Tibial nerve (tissue), 4 donors: ENCODE measurements around the gene TPM3. TPM values are rescaled to one million over a fixed set of nuclear protein-coding genes. Genes with fewer than 3 reads are reported as not detected.
A peak's percentile ranks its signal among the peaks of the same experiment; 100 is the strongest.

ENCODE experiments used
- DNase-seq, 2 donors: peaks; one replicate each; pipeline ENCODE4 v3.0.0-alpha.2; 2019; ENCODE audit warnings: low spot score in 2 of 2
- H3K27ac ChIP-seq, 4 donors: fragments of 200-600 bp; sonication (generic) in 3 of 4; one replicate each; pipeline ENCODE4 v1.5.1; 2017 to 2019; ENCODE audit warnings: mild to moderate bottlenecking in 1 of 4
- H3K27me3 ChIP-seq, 2 donors: fragments of 200-600 bp; sonication (generic) in 1 of 2; one replicate each; pipeline versions ENCODE4 v1.5.1 to v1.6.0; 2017 to 2019
- H3K36me3 ChIP-seq, 3 donors: fragments of 200-600 bp; sonication (generic); one replicate each; pipeline ENCODE4 v1.5.1; 2018 to 2019
- H3K4me1 ChIP-seq, 4 donors: fragments of 200-600 bp; sonication (generic) in 3 of 4; one replicate each; pipeline ENCODE4 v1.5.1; 2017 to 2019
- H3K4me3 ChIP-seq, 4 donors: fragments of 200-600 bp; sonication (generic) in 3 of 4; one replicate each; pipeline ENCODE4 v1.5.1; 2017 to 2019; ENCODE audit warnings: mild to moderate bottlenecking in 1 of 4, moderate library complexity in 1 of 4
- H3K9me3 ChIP-seq, 4 donors: fragments of 200-600 bp; sonication (generic) in 3 of 4; one replicate each; pipeline ENCODE4 v1.5.1; 2017 to 2019
- EP300 ChIP-seq, 2 donors: sonication (generic); formaldehyde crosslinking; IDR thresholded peaks; one replicate each; pipeline ENCODE4 v1.6.1; 2017; ENCODE audit warnings: antibody characterized with exemption in 2 of 2, mild to moderate bottlenecking in 1 of 2
- POLR2A ChIP-seq, 2 donors: fragments of 450-650 bp; IDR thresholded peaks; one replicate each; pipeline ENCODE4 v1.6.1; 2017; ENCODE audit warnings: antibody characterized with exemption in 2 of 2, mild to moderate bottlenecking in 2 of 2, moderate library complexity in 2 of 2
- WGBS, 2 donors: methylation state at CpG; one replicate each; pipeline ENCODE4 v1.1.5; 2018; 5-methylcytosine and 5-hydroxymethylcytosine counted together
- total RNA-seq, 4 donors: library from RNA; depleted of rRNA; stranded (reverse); fragments of >200 nt; gene quantifications; one replicate each; pipeline ENCODE4 v1.1.0, GENCODE V29; 2016
- TF ChIP-seq, protein P1 (sequence below), 5 experiments: fragments of 200-600 bp in 3 of 5; fragments of 450-650 bp in 2 of 5; sonication (generic) in 3 of 5; IDR thresholded peaks; one replicate each; pipeline ENCODE4 v1.5.1; 2016 to 2019; ENCODE audit warnings: antibody characterized with exemption in 5 of 5, mild to moderate bottlenecking in 3 of 5, moderate library complexity in 2 of 5

Gene TPM3
- total RNA-seq, 4 donors from 2014 or later: 170 to 251 (median 222) TPM

DNA sequence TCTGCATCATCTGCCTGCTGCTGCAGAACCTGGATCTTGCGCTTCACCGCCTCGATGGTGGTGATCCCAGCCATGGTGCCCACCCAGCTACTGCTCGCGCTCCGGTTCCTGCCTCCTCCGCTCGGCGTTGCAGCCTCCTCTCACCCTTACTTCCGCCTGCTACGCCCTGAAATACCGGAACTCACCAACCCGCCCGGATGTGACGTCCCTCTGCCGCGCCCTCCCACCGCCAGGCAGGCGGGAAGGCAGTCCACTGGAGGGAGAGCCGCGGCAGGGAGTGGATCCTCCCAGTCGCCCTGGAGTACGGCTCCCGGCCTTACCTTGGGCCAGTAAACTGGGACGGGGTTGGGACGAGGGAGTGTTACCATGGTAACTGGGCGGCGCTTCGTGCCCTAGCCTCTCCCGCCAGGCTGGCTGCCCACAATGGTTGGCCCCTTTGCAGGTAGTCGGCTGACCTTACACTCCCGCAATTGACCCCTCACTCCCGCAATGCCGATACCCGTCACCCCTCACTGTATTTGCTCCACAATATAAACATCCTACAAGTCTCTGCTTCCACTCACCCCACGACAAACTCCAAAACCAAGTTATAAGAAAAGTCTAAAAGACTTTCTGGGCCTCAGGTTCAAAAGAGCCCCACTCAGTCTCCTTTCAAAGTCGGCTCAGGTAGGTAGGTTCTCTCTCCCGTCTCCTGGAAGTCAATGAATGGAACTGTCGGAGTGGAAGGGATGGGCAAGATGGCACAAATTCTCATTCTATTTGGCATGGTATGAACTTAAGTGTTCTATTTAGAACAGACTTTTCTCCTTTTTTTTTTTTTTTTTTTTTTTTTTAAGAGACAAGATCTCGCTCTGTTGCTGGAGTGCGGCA lies 8.6 kb downstream of the TPM3 start:
- Histone ChIP-seq H3K27ac (peak overlapping the region; percentile 87 to 95 (median 94)), H3K4me1 (peaks cover 0 to 39% (median 35%) of the 10 kb centered on the region in 4 donors), H3K27me3 (no peaks in the 10 kb centered on the region), H3K9me3 (no peaks in the 10 kb centered on the region), H3K4me3 (peak overlapping the region; percentile 71 to 97 (median 89)), H3K36me3 (peaks cover 0 to 3% (median 0%) of the 10 kb centered on the region in 3 donors)
- peak; percentile 90 to 94 for DNase-seq
- 5 to 7% methylated on average over 32 of the region's 41 CpGs for WGBS, 2 donors
- TF ChIP-seq POLR2A (IDR thresholded peaks at IDR 0.05) (peak; percentile 95 to 97), EP300 (IDR thresholded peaks at IDR 0.05) (peak; percentile 93 to 99)
- TF ChIP-seq, protein P1, sequence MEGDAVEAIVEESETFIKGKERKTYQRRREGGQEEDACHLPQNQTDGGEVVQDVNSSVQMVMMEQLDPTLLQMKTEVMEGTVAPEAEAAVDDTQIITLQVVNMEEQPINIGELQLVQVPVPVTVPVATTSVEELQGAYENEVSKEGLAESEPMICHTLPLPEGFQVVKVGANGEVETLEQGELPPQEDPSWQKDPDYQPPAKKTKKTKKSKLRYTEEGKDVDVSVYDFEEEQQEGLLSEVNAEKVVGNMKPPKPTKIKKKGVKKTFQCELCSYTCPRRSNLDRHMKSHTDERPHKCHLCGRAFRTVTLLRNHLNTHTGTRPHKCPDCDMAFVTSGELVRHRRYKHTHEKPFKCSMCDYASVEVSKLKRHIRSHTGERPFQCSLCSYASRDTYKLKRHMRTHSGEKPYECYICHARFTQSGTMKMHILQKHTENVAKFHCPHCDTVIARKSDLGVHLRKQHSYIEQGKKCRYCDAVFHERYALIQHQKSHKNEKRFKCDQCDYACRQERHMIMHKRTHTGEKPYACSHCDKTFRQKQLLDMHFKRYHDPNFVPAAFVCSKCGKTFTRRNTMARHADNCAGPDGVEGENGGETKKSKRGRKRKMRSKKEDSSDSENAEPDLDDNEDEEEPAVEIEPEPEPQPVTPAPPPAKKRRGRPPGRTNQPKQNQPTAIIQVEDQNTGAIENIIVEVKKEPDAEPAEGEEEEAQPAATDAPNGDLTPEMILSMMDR (IDR thresholded peaks at IDR 0.05): peak in 3 of 5 experiments; percentile 14 to 70 (median 65)

DNA sequence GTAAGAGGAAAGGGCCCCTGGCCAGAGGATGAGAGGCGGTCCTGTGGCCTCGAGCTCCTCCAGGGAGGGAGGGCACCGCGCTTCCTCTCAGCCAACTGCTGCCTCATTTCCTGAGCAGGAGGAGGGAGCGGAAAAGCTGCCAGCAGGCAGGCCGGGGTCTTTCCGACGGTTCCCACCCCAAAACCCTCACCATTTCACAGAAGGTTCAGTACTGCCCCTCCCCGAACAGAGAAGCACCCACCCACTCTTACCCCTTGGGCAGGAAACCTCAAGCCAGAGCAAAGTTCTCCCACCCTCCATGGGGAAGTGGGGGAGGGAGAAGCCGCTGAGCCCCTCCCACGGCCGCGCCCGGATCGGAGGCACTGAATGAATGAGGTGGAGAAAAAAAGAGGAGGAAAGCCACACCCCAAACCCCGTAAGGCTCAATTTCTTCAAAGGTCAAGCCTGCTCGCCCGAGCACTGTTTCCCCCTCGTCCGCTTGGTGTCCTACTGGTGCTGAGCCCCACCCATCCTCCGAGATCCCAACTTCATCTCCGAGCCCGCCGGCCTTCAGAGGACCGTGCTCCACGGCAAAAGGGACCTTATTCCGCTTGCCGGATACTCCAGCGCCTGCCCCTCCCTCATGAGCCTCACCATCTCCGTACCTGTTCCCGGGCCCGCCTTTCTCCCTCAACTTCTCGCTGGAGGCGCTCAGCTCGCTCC lies 9.4 kb downstream of the TPM3 start:
- 0 to 1% methylated on average over 27 to 34 of the region's 35 CpGs for WGBS, 2 donors

DNA sequence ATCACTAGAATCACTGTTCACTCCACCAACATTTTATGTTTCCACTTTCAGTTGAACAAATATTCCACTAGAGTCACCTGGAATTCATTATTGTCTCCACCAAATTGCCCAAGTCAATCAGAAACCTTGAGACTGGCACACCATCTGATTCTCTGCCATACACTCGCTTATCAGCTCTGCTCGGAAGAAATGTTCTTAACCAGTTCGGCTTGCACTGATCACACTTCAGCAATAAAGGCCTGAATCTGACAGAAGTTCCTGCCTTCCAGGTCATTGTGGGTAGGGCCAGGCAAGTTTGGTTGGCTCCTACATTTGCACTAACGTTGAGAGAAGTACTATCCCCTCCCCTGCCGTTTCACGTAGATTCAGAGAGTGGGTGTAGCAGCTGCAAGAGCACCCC lies 10.0 kb downstream of the TPM3 start:
- Histone ChIP-seq H3K4me3 (peak overlapping the region; percentile 71 to 97 (median 89)), H3K36me3 (peaks cover 0 to 3% (median 0%) of the 10 kb centered on the region in 3 donors), H3K4me1 (peaks cover 0 to 52% (median 44%) of the 10 kb centered on the region in 4 donors), H3K9me3 (no peaks in the 10 kb centered on the region), H3K27me3 (no peaks in the 10 kb centered on the region), H3K27ac (peak overlapping the region; percentile 87 to 95 (median 94))
- 0 to 1% methylated on average over 4 to 6 of the region's 6 CpGs for WGBS, 2 donors
- TF ChIP-seq, protein P1 (IDR thresholded peaks at IDR 0.05): no peak
- TF ChIP-seq EP300 (IDR thresholded peaks at IDR 0.05): no peak
- TF ChIP-seq POLR2A (IDR thresholded peaks at IDR 0.05): no peak
- no peak for DNase-seq

More for the DNA sequence above, 9.4 kb downstream of the TPM3 start:
- peaks cover 0 to 3% (median 0%) of the 10 kb centered on the region in 3 donors for H3K36me3 ChIP-seq
- H3K4me3 ChIP-seq: peak overlapping the region; percentile 71 to 97 (median 89)
- TF ChIP-seq EP300 (IDR thresholded peaks at IDR 0.05) (peak in 1 of 2 donors; percentile 33), POLR2A (IDR thresholded peaks at IDR 0.05) (no peak)
- TF ChIP-seq, protein P1 (IDR thresholded peaks at IDR 0.05): no peak
- no peaks in the 10 kb centered on the region for H3K9me3 ChIP-seq
- DNase-seq: peak; percentile 31 to 45
- H3K27me3 ChIP-seq: no peaks in the 10 kb centered on the region
- peaks cover 0 to 47% (median 41%) of the 10 kb centered on the region in 4 donors for H3K4me1 ChIP-seq
- peak overlapping the region; percentile 87 to 95 (median 94) for H3K27ac ChIP-seq

DNA sequence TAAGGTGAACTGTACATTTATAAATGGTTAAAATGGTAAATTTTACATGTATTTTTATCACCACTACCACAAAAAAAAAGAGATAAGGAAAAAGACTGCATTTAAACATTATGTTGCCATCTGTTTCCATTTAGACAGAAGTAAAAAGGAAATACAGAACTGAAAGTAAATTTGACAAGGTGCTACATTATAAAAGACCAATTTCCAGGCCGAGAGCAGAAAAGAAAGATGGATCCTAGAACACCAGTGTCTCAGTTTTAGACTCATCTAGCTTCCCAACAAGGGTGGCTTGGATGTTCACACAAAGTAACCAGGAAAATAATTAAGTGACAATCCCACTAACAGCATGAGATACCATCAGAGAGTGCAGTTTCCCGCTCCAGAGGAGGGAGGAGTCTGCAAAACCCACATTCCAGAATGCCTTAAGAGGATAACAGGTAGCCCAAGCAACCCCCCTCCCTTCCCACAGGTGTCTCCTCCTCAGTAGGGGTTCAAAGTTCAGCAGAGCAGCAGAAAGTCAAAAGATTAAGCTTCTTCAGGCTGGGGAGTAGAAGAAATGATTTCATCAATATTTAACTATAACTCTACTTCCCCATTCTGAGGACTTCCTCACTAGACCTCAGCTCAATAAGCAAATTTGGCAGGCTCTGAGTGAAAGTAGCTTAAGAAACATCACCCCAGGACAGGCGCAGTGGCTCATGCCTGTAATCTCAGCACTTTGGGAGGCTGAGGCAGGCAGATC lies 11.8 kb downstream of the TPM3 start:
- DNase-seq: no peak
- H3K27ac ChIP-seq: peak overlapping the region in 3 of 4 donors; percentile 37 to 93 (median 70)
- H3K4me3 ChIP-seq: peak overlapping the region in 1 of 4 donors; percentile 1
- peaks cover 0 to 10% (median 0%) of the 10 kb centered on the region in 3 donors for H3K36me3 ChIP-seq
- peaks cover 0 to 70% (median 55%) of the 10 kb centered on the region in 4 donors for H3K4me1 ChIP-seq
- no peaks in the 10 kb centered on the region for H3K9me3 ChIP-seq
- WGBS, 2 donors: 66 to 76% methylated on average over 3 of the region's 3 CpGs
- H3K27me3 ChIP-seq: no peaks in the 10 kb centered on the region
- TF ChIP-seq, protein P1 (IDR thresholded peaks at IDR 0.05): no peak
- TF ChIP-seq EP300 (IDR thresholded peaks at IDR 0.05) (no peak), POLR2A (IDR thresholded peaks at IDR 0.05) (no peak)
